ENCODE measurements around the gene ZMYM2.

GRCh38 chr13:20064128-20064527 lies 105.6 kb downstream of the ZMYM2 start:
- TF ChIP-seq, protein P1, sequence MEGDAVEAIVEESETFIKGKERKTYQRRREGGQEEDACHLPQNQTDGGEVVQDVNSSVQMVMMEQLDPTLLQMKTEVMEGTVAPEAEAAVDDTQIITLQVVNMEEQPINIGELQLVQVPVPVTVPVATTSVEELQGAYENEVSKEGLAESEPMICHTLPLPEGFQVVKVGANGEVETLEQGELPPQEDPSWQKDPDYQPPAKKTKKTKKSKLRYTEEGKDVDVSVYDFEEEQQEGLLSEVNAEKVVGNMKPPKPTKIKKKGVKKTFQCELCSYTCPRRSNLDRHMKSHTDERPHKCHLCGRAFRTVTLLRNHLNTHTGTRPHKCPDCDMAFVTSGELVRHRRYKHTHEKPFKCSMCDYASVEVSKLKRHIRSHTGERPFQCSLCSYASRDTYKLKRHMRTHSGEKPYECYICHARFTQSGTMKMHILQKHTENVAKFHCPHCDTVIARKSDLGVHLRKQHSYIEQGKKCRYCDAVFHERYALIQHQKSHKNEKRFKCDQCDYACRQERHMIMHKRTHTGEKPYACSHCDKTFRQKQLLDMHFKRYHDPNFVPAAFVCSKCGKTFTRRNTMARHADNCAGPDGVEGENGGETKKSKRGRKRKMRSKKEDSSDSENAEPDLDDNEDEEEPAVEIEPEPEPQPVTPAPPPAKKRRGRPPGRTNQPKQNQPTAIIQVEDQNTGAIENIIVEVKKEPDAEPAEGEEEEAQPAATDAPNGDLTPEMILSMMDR (IDR thresholded peaks at IDR 0.05): no peak
- TF ChIP-seq POLR2AphosphoS5 (IDR thresholded peaks at IDR 0.05) (no peak), POLR2A (IDR thresholded peaks at IDR 0.05) (no peak), EP300 (IDR thresholded peaks at IDR 0.05; ENCODE audit: low read depth) (no peak)
